GM12874 (cell line): Measurements from ENCODE around the gene MLPH.

Experiments used
- TF ChIP-seq, protein P1 (sequence below): IDR thresholded peaks from 2 replicates; pipeline ENCODE4 v1.5.1; 2011; ENCODE audit warnings: low read depth, mild to moderate bottlenecking, control low read depth, low read length, moderate library complexity; ENCODE audit not compliant: insufficient read depth

MLPH gene

DNA sequence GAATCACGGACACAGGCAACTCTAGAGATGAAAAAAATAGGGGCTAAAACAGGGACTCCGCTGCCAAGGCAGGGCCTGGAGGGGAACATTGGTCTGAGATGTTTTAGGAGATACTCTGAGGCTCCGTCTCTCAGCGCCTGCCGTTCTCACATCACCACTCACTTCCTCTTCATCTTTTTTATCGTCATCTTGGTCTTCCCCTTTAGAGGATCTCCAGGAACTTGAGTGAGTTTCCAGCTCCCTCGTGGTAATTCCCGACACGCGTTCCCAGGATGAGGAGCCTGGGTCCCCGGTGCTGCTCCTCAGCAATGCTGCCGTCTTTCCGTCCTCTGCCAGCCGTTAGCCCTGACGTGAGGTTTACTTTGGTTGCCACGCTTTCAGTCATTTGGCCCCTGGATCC lies 16.1 kb downstream of the MLPH start:
- TF ChIP-seq, protein P1, sequence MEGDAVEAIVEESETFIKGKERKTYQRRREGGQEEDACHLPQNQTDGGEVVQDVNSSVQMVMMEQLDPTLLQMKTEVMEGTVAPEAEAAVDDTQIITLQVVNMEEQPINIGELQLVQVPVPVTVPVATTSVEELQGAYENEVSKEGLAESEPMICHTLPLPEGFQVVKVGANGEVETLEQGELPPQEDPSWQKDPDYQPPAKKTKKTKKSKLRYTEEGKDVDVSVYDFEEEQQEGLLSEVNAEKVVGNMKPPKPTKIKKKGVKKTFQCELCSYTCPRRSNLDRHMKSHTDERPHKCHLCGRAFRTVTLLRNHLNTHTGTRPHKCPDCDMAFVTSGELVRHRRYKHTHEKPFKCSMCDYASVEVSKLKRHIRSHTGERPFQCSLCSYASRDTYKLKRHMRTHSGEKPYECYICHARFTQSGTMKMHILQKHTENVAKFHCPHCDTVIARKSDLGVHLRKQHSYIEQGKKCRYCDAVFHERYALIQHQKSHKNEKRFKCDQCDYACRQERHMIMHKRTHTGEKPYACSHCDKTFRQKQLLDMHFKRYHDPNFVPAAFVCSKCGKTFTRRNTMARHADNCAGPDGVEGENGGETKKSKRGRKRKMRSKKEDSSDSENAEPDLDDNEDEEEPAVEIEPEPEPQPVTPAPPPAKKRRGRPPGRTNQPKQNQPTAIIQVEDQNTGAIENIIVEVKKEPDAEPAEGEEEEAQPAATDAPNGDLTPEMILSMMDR, result no peak

DNA sequence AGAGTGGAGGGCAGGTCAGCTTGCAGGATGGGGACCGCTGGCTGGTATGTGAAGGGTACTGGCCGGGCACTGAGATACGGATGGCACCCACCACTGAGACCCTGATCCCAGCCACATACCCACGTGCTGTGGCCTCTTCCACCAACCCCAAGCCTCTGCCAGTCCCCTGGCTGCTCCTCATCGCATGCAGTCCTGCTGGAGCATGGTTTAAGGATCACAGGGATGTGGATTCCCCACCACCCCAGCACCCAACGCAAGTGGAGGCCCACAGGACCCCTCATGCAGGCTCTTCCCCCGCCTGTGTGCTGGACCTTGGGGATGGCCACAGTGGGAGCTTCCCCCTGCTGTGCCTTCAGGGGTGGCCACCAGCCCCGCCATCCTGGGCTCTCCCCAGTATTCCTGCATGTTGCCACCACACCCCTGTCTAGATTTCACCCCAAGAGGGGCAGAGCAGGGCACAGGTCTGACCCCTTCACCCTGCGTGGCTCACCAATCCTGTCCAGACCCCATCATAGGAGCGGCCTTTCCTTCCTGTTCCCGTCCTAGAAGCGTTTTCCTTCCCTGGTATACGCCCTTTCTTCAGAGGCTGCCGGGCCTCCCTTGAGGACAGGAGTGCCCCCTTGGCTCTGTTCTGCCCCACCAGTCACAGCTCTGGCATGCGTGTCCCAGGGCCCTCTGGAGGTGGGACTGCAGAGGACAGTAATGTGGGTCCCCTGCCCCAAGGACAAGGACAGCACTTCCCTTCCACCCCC lies 18.3 kb downstream of the MLPH start:
- TF ChIP-seq, protein P1, result no peak

DNA sequence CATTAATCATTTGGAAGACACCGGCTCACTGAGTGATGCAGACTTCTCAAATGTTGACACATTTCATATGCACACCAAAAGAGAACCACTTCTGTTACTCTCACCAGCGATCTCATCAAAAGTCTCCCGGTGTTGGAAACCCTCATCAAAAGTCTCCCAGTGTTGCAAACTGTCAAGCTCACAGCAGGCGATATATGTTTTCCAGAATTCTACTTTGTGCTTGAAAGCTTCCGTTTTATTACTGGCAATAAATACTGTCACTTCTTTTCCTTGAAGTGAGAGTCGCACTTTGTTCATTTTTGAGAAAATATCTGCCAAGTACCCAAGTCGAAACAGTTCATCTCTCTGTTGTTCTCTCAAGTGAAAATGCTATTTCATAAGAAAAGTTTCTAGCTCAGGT lies 20.5 kb downstream of the MLPH start:
- TF ChIP-seq, protein P1, result no peak

DNA sequence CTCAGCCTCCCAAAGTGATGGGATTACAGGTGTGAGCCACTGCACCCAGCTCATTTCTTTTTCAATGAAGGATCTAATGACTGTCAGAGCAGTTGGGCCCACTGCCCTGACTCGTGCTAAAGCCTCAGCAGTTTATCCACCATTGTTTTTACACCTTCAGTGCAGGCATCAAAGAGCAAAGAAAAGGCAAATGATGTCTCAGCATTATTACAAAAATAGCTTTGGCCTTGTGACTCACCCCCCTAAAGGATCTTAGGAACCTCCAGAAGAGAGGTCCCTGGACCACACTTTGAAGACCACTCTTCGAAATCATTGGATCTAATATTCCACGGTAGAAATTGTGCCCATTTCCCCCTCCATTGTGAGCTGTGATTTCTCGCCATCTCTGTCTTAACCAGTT lies 21.3 kb downstream of the MLPH start:
- TF ChIP-seq, protein P1, result no peak

DNA sequence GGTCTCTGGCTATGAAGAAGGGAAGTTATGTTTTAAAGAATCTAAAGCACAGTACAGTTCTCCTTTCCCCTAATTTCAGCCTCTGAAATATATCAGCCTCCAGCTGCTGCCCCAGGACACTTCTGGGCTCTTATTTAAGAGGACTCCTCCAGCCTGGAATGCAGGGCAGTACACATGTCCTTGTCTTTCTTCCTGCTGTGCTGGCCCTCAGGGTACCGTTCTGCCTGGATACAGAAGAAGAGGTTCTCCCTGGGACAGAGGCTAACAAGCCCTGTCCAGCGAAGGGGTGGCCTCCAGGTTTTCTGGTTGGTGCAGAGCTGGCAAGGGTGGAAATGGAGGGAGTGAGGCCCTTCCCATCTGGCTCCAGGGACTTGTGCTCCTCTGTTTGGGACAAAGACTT lies 22.1 kb downstream of the MLPH start:
- TF ChIP-seq, protein P1, result no peak

DNA sequence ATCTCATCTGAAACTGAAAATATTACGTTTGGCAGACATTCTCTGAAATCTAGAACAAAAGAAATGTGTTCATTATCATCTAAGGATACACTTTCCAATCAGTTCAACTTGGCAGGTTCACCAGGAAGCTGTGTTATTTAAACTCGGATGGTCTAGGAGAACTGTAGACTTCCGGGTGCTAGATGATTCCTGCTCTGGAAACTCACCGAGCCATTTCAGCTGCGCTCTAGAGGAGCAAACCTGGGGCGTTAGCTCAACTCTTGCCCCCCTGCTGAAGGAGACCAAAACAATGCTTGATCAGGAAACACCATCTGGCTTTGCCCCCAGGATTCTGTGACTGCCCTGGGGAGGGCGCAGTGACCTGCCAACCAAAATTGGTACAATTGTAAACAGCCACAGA lies 22.9 kb downstream of the MLPH start:
- TF ChIP-seq, protein P1, result no peak

DNA sequence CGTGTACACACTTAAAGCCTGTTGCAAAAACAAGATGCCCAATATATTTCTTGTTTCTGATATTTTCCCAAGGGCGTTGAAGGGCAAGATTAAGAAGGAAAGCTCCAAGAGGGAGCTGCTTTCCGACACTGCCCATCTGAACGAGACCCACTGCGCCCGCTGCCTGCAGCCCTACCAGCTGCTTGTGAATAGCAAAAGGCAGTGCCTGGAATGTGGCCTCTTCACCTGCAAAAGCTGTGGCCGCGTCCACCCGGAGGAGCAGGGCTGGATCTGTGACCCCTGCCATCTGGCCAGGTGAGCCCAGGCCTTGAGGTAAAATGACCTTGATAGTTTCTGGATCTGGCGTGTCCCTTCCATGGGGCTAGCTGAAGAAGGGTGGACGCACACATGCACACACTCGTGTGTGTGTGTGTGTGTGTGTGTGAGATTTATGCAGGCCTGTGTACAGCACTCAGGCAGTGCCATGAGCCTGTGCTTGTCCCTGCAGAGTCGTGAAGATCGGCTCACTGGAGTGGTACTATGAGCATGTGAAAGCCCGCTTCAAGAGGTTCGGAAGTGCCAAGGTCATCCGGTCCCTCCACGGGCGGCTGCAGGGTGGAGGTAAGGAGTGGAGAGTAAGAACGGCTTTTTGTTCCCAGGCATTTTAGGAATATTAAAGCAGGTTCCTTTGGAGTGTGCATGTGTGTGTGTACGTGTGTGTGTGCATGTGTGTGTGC lies 23.6 kb downstream of the MLPH start:
- TF ChIP-seq, protein P1, result no peak
